Endothelial cell of coronary artery (primary cell): ENCODE data around the gene GJB5. TPM values are rescaled to one million over a fixed set of nuclear protein-coding genes. Genes with fewer than 3 reads are reported as not detected.

Experiments used
- total RNA-seq: library from RNA; depleted of rRNA; stranded (reverse); fragments of >200 nt; gene quantifications from 2 replicates; pipeline ENCODE4 v1.2.3, GENCODE V29; 2014

Gene GJB5
- total RNA-seq = not detected in 2 replicates

DNA sequence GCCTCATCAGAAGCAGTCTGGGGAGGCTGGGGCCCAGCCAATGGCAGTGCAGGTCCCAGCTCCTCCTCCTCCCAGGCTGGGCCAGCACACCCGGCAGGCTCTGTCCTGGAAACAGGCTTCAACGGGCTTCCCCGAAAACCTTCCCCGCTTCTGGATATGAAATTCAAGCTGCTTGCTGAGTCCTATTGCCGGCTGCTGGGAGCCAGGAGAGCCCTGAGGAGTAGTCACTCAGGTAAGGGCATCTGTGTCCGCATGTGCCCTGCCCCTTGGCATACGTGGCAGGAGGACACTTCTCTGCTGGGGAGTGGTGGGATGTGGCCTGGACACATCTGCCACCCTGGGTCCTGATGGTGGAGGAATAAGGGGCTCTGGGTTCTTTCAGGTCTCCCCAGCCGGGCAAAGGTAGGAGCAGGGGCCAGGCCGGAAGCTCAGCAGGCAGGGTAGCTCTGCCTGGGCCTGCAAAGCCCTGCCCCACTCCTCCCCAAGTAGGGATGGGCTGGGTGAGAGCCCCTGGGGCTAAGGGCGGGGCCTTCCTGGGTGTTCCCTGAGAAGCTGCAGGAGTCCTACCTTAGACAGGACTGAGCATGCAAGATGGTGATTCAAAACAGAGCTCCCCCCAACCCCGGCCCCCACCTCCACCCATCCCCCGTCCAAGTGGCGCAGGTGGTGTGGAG lies at the start of gene GJB5:
GJB5 (plus strand) TSS at position 84 of the 674 bp plus-strand sequence. CDS start 2,284 bp downstream, outside the sequence.

DNA sequence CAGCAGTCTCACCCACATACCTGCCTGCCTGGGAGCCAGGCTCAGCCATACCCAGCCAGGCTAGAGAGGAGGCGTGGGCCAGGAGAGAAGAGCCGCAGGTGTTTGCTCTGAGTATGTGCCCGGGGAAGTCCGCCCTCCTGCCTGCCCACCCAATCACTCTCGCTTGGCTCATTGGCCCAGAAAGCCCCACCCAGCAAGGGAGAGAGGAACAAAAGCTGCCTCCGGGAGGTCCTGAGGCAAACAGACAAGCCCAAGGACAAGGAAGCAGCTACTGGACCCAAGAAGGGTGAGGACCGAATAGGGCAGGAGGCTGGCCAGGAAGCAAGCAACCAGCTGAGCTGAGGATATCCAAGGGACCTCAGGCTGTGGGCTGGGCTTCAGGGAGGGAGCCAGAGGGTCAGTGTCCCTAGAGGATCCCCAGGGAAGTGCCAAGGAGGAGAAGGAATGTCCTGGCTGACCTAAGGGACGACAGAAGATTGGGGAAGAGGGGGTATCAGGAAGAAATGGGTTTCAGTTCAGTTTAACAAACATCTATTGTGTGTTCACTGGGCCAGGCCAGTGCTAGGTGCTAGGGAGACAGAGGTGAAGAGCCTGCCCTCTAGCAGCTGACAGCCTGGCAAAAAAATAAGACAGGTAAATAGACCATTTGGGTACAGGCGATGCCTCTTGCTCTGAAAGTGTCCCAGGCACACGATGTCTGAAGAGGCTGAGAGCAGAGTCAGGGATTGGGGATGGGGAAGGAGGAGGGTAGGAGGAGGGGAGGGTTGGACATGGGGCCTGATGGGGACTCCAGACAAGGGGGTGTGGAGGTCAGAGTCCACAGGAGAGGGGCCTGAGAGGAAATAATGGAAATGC lies 4.9 kb downstream of the GJB5 start, which contains the start of gene GJB4:
GJB4 (plus strand) TSS at position 238 of the 855 bp plus-strand sequence. CDS start 1,515 bp downstream, outside the sequence.

DNA sequence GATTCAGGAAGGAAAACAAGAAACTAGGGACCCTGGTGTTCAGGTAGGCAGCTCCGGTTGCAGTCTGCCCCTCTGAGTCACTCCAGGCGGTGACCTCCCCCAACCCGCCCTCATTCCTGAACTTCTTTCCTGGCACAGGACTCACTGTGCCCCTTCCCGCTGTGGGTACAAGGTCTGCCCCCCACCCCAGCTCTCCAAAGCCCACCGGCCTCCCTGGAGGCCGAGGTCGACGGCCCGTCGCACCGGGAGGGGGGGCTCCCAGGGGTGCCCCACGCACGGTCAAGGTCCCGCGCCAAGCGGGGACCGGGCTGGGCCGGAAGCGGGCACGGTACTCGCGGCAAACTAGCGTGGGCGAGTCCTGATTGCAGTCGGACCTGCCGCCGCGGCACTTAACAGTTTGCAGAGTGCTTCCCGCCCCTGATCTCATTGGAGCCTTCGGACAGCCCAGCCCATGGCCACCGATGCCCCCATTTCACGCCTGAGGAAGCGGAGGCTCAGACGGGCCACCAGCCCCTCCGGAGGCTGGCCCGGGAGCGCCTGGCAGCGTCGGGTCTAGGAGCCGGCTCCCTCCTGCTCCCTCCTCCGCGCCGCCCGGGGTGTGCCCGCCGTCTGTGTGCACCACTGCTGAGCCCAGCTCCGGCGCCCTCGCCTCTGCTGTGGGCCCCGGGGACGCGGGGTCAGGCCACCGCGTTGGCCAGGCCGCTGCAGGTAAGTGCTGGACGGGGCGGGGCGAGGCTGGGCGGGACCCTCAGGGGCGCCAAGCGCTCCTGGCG lies 26.4 kb downstream of the GJB5 start, which contains the start of gene GJB3:
GJB3 (plus strand) TSS at position 144 of the 773 bp plus-strand sequence. CDS start 3,549 bp downstream, outside the sequence.

DNA sequence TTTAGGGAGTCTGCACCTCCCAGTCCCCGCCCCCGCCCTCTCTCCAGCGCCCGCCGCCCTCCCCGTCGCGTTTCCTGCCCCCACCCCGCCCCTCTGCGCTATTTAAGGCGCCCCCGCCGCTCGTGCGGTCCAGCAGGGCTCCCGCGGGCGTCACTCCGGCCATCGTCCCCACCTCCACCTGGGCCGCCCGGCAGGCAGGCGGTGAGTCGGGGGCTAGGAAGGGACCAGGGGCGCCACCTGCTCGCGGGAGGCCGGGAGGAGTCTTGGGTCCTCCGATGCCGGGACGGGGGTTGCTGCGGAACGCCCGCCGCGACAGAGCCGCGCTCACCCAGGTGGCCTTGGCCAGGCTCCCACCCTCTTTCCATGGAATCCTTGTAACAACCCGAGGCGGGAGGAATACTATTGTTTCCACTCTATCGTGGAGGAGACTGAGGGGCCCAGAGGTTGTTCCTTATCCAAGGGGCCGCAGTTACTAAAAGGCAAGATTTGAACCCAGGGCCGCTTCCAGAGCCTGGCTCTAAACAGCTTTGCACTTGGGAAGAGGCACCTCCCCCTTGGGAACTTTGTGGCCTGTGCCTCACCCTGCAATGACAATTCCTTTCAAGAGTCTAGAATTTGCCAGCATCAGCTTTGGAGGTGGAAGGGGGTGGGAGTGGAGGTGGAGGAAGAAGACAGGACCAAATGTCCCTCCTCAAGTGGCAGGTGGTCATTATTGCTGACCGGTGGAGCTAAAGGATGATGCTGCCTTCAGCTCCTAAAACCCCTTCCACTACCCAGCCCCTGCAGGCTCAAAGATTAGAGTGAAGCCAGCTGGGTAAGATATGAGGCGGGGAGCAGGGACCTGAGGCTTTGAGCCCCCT lies 38.3 kb downstream of the GJB5 start, which contains the start of gene GJA4:
GJA4 (plus strand) TSS at position 132 of the 860 bp plus-strand sequence. CDS start 1,215 bp downstream, outside the sequence.

Other genes with a start within 250 kb of the GJB5 start
- gene GJB4, start 4.7 kb downstream of the GJB5 start, total RNA-seq = under 0.01 TPM in 1 of 2 replicates, not detected in the other
- gene GJB3, start 26.2 kb downstream of the GJB5 start, total RNA-seq = 0.09 TPM in 1 of 2 replicates, not detected in the other
- 19.4 and 68.6 TPM in 2 replicates for gene GJA4, start 38.0 kb downstream of the GJB5 start, total RNA-seq
- gene SMIM12, start 104.7 kb downstream of the GJB5 start, total RNA-seq = 41.3 and 43.5 TPM in 2 replicates
- under 0.01 and 0.09 TPM in 2 replicates for gene DLGAP3, start 174.6 kb downstream of the GJB5 start, total RNA-seq
- 14.6 and 18.4 TPM in 2 replicates for gene TMEM35B, start 230.3 kb downstream of the GJB5 start, total RNA-seq